ENCODE results near the gene C10orf105. TPM values are rescaled to one million over a fixed set of nuclear protein-coding genes. Genes with fewer than 3 reads are reported as not detected.

The C10orf105 gene
- total RNA-seq: 0.34 TPM

GRCh38 chr10:71719464-71720201 is at the start of gene C10orf105:
Gene C10orf105 (minus strand): TSS chr10:71719778. CDS start chr10:71716337, 3,441 bp downstream.
- no peak for DNase-seq (ENCODE audit: low spot score)

- no peak for DNase-seq (ENCODE audit: low spot score)
Measured at GRCh38 chr10:71767420-71768035, 48.0 kb upstream of the C10orf105 start.

GRCh38 chr10:71766717-71767419 is 47.3 kb upstream of the C10orf105 start:
- peak; percentile 81 for DNase-seq (ENCODE audit: low spot score)

DNA sequence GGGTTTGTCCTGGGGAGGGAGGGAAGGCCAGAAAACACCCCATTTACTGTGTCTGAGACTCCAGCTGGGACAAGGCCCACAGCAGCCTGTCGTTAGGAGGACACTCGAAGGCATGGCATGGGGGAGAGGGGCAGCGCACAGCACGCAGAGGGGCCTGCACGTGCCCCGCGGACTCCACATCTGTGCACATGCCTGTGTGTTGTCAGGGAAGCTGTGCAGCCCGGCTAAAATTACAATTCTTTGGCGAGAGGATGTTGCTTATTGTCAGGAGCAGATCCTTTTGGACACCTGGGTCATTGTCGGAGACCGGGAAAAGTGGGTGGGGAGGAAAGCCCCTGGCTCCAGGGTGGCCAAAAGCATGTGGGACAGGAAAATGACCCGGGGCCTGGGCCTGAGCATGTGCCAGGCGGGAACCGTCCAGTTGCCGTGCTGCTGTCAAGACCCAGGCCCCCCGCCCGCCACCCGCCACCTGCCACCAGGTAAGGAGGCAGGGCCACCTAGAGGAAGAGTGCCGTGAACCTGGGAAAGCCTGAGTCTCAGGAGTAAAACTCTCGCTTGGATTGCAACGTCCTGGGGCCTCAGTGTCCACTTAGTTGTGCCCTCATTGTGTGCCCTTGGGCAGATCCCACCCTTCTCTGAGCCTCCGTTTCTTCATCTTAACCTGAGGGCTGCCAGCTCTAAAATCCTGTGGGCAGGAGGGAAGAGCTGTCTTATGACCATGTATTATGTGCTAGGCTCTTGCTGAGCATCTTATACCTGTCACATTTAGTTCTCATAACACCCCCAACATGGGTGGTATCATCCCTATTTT is 46.5 kb upstream of the C10orf105 start:
- DNase-seq (ENCODE audit: low spot score): no peak

- DNase-seq (ENCODE audit: low spot score): no peak
Measured at GRCh38 chr10:71765176-71765904, 45.8 kb upstream of the C10orf105 start.

GRCh38 chr10:71763352-71764127 is 44.0 kb upstream of the C10orf105 start:
- DNase-seq (ENCODE audit: low spot score): no peak

- no peak for DNase-seq (ENCODE audit: low spot score)
Measured at GRCh38 chr10:71762324-71762723, 42.7 kb upstream of the C10orf105 start.

- DNase-seq (ENCODE audit: low spot score): no peak
Measured at GRCh38 chr10:71761541-71762113, 42.0 kb upstream of the C10orf105 start.

DNA sequence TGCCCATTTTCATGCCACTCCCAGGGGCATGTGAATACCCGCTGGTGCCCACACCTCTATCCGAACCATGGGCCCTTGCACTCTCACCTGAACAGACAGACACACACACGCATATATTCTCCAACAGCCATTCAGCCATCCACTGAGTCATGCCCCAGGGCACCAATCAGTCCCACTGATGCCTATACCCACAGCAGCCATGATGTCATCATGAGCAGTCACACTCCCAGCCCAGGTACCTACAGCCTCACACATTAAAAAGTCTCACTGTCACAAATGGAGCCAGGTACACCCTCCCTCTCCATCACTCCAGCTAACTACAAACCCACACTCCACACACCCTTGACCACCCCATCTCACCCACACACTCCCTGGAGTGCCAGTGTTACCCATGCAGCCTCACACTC is 41.5 kb upstream of the C10orf105 start:
- no peak for DNase-seq (ENCODE audit: low spot score)

DNA sequence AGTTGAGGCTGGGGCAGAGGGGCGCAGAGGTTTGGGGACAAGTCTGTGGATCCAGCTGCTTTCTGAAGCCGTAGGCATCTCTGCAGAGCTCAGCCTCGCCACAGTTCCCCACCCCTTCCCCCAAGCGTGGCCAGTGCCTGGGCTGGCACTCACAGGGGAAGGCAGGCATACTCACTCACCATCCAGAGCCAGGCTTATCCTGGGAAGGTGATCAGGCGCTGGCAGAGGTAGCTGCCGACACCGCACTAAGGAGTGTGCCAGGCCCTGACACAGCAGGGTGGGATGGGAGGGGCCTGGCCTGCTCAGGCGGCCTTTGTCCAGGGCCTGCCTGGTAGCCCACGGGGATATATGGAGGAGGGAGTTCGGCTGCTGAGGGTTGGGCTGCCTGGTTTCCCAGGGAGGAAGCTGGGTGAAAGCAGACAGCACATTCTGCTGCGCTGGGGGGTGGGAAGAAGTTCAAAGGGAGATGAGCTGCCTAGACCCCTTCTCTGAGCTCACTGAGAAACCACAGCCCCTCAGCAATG is 37.9 kb upstream of the C10orf105 start:
- no peak for DNase-seq (ENCODE audit: low spot score)

DNA sequence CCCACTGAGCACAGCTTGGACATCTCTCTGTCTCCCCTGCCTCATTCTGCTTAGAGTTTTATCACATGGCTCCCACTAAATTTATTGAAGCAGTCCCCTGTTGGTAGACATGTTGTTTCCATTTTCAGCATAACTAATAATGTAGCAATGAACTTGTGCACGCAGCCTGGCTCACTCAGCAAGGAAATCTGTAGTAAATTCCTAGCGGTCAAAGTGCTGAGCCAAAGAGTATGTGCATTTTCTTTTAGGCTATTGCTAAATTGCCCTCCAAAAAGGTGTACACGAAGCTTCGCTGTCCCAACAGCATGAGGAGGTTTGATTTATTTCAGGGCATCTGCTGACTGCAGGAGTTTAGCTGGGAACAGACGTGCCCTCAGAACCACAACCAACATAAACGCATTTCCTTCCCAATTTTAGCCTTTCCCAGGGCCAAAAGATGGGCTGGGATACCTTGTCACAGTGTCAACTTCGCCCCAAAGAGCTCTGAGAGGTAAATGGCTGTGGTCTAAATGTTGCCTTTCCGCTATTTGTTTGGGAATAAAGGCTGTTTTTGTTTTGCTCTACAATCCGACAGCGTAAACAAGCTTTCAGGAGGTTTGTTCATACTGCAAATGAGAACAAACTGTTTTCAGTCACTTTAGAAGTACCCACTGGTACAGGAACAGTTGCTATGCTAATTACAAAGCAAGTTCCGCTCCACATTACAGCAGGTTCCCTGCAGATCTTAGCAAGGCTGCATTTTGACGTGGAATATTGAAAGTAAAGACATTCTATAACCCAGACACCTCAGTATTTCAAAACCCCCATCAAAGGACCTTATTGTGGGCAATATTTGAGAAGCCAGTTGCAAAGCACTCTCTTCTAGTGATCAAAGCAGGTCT is 37.0 kb upstream of the C10orf105 start:
- no peak for DNase-seq (ENCODE audit: low spot score)

DNA sequence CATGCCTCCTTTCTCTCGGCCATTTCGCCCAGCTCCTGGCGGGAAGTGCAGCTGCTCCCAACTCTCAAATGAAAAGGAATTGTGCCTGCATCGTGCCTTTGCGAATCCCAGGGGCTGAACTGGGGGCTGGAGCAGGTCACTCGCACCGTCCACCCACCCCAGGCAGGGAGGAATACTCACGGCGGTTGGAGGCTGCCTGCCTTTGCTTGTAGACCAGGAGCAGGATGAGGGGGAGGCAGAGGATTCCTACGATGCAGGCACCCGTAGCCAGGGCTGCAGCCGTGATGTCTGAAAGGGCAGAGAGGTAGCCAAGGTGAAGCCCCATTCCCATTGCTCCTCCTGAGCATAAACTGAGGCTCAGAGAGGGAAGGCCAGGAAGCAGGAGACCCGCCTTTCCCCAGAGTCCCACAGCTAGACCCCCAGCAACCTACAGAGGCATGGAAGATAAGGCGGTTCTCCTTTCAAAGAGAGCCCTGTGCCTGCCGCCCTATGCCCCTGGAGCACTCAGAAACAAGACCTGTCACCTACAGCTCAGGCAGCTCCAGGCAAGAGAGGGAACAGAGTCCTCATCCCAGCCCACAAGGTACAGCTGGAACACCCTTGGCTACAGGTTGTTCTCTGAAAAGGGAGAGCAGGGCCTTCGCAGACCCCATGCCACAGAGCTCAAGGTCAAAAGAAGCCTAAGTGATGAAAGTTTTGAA is 35.8 kb upstream of the C10orf105 start:
- no peak for DNase-seq (ENCODE audit: low spot score)

DNA sequence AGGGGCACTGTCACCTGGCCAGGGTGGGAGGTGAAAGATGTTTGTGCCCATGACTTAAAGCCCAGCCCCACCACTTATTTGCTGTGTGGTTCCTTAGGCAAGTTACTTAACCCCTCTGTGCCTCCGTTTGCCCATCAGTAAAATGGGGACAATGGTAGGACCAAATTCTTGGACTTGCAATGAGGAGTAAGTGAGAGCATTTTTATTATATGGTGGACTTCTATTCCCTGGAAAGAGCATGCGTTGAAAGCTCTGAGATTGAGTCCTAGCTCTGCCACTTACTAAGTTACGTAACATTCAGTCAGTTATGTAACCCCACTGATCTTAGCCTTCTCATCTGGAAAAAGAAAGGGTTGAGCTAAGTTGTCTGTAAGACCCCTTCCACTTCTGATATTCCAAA is 35.0 kb upstream of the C10orf105 start:
- no peak for DNase-seq (ENCODE audit: low spot score)

DNA sequence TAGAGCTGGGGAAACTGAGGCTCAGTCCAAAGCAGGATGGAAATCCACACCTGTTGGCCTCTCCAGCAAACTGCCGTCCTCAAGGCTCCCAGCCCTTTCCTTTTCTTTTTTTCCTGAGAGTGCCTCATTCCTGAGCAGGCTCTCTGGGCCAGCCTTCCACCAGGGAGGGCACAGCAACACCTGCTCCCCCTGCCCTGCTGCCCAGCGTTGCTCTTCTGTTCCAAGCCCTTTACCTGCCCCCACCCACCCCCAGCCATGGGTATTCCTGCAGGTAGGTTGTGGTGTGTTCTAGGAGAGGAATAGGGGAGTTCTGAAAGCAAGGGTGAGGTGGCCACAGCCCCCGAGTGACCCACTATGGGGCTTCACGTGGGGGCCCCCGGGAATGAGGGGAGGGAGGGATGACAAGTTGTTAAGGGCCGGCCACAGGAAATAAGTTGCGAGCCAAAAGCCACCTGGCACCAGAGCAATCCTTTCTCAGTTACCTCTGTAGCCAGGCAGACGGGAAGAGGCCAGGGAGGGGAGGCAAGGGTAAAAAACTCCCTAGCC is 34.5 kb upstream of the C10orf105 start:
- DNase-seq (ENCODE audit: low spot score): no peak

DNA sequence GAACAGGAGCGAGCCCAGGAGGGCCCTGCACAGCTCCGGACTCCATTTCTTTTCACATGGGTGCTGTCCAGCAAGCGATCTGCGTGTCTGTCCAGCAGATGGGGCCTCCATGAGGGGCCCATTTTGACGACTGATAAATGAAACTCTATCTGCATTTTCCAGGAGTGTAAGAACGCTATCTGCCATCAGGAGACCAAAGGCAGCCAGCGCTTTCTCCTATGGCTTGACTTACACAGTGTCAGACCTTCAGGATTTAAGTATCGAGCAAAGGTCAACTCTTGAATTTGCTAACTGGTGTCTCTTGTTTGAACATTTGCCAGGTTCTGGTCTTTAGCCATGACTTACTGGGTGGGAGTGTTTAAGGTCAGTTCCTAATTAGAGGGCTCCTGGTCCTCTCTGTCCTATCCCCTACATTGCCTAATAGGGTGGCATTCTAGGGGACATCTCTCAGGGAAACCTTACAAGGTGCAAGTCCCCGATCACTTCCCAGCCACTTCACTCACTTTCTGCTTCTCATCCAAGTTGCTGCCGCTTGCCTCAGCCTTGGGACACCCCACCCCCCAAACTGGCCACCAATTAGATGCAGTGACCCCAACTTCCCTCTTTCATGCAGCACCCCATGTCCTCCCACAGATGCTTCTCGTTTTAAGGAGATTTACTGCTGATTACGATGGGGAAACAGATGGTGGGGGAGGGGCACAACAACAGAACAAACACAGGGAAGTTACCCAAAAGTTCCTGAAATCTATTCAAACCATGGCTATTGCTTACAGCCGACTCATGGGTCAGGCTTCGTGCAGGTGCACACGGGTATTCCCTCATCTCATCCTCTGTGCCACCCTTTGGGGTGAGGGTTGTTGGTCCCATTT is 33.7 kb upstream of the C10orf105 start:
- no peak for DNase-seq (ENCODE audit: low spot score)

DNA sequence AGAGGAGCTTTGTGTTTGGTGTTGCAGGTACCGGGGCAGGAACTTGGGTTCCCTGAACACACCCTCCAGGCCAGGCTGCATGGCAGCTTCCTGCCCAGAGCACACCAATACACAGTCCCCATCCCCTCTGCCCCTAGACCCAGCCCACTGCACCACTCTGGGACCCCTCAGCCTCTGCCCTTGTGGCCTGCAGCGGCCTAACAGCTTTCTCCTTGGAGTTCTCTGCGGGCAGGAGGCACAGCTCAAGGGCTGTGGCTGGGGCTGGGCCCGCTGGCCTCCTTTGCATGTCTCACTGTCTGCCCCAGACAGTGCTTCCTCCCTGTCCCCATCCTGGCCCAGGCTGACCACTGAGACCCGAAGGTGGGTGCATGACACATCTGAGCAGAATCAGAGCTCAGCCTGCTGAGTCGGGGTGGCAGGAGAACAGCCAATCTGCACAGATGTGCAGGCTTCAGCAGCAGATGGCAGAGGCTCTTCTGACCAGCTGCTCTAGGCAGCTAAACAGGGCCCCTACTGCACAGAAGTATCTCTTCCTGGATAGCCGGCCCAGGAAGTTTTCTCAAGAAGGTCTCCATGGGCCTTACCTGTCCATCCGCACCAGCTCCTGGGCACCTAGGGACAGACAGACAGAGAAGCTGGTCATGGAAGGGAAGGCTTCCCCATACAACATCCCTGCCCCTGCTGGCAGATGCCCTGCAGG is 33.0 kb upstream of the C10orf105 start:
- DNase-seq (ENCODE audit: low spot score): no peak
